Fibroblast of the conjunctiva (primary cell): ENCODE results near the gene CEACAM16.

Source experiments
- DNase-seq: peaks from one replicate; pipeline ENCODE4 v3.0.0-alpha.2; 2010; ENCODE audit warnings: low read depth

Gene CEACAM16

GRCh38 chr19:44725251-44725650, 26.3 kb downstream of the CEACAM16 start:
- no peak for DNase-seq

DNA sequence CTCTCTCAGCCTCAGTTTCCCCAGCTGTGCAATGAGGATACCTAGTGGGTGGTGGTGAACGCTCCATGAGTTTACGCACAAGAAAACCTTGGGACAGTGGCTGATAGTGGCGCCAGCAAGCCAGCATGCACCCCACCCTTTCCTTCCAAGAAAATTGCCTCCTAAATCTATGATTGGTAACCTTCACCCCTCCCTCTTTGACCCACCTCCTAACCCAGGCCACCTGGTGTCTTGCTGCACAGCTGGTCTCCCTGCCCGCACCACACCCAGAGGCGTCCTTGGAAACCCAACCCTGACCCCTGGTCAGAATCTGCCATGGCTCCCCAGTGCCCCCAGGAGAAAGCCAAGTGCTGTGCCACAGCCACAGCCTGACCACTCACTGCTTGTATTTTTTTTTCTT, 26.7 kb downstream of the CEACAM16 start:
- DNase-seq: no peak

DNA sequence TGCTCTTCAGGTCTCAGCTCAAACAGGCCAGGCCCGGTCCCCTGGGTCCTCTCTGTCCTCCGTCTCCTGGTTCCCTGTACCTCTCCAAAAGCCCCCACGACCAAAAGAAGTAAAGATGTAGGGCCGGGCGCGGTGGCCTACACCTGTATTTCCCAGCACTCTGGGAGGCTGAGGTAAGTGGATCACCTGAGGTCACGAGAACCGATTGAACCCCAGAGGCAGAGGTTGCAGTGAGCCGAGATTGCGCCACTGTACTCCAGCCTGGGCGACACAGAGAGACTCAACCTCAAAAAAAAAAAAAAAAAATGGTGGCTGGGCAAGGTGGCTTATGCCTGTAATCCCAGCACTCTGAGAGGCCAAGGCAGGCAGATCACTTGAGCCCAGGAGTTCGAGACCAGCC, 27.5 kb downstream of the CEACAM16 start:
- no peak for DNase-seq

DNA sequence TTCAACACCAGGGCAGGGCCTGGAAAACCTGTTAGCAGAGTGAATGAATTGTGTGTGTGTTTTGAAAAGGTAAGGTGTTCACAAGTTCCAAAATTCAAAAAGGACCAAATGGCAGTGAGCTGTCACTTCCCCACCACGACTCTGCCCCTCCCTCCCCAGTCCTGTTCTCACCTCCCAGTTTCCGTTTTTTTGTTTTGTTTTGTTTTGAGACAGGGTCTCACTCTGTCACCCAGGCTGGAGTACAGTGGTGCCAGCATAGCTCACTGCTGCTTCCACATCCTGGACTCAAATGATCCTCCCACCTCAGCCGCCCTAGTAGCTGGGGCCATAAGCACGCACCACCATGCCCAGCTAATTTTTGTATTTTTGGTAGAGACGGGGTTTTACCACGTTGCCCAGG, 29.2 kb downstream of the CEACAM16 start:
- no peak for DNase-seq

- DNase-seq: no peak
Observed at GRCh38 chr19:44729516-44730033, 30.6 kb downstream of the CEACAM16 start.

DNA sequence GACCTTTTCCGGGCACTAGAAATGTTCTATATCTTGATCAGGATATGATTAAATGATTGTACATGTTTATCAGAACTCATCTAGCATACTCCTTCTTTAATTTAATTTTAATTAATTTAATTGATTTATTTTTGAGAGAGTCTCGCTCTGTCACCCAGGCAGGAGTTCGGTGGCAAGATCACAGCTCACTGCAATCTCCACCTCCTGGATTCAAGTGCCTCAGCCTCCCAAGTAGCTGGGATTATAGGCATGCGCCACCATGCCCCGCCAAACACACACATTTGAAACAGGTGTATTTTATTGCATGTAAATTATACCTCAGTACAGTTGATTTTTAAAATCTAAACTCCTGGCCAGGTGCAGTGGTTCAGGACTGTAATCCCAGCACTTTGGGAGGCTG, 32.1 kb downstream of the CEACAM16 start:
- no peak for DNase-seq

- no peak for DNase-seq
Observed at GRCh38 chr19:44731622-44732021, 32.7 kb downstream of the CEACAM16 start.

DNA sequence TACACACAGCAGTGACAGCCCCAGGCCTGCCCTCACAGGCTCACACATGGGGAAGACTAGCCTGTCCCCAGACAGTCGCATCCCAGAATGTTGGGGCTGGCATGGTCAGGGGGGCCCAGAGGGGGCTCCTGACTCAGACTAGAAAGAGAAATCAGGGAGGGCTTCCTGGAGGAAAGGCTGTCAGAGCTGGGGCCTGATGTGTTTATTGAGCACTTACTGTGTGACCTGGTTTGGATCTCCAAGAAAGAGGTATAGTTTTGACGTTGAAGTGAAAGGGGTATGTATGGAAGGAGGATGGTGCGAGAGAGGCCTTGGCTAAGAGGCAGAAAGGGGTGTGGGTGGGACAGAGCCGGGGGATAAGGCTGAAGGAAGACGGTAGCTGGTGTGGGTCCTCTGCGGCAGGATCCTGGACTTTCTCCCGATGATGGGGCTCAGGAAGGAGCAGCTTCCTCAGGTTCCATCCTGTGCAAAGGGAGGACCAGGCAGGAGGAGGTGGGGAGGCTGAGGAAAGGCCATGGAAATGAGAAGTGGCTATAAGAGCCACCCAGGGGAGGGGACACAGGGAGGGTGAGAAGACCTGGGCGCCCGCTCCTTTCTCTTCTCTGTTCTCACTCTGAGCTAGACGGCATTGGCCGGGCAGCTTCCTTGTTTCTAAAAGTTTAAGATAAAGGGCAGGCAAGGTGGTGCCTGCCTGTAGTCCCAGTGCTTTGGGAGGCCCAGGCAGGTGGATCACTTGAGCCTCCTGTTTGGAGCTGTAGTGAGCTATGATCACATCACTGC, 33.5 kb downstream of the CEACAM16 start:
- no peak for DNase-seq

GRCh38 chr19:44734357-44734756, 35.4 kb downstream of the CEACAM16 start:
- DNase-seq: no peak

DNA sequence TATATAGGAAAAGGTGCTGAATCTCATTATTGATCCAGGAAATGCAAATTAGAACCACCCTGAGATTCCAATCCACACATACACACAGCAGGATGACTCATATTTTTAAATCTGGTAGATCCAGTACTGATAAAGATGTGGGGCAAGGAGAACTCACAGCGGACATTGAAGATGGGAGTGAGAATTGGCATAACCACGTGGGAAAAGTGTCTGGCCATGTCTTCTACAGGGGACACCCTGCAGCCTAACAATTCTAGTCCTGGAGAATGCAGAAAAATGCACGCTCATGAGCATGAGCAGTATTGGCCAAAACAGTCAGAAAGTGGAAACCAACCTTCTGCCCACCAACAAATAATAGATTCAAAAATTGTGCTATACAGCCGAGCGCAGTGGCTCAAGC, 36.1 kb downstream of the CEACAM16 start:
- no peak for DNase-seq

- DNase-seq: no peak
Observed at GRCh38 chr19:44737238-44738071, 38.5 kb downstream of the CEACAM16 start.

DNA sequence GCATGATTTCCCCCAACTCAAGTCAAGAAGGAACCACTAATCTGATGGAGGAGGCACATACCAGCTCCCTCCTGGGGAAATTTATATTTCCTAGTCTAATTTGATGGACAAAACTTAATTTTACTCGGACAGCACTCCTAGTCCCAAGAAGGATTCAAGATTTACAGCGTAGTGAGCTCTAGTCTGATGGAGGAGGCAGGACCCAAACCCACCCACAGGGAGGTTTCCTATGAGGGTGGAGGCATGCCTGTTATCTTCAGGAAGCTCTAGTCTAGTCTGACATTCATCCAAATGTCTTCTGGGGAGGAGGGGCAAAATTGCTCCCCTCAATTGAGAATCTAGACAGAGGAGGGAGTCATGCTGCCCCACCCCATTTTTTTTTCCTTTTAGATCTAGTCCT, 39.2 kb downstream of the CEACAM16 start:
- DNase-seq: no peak

DNA sequence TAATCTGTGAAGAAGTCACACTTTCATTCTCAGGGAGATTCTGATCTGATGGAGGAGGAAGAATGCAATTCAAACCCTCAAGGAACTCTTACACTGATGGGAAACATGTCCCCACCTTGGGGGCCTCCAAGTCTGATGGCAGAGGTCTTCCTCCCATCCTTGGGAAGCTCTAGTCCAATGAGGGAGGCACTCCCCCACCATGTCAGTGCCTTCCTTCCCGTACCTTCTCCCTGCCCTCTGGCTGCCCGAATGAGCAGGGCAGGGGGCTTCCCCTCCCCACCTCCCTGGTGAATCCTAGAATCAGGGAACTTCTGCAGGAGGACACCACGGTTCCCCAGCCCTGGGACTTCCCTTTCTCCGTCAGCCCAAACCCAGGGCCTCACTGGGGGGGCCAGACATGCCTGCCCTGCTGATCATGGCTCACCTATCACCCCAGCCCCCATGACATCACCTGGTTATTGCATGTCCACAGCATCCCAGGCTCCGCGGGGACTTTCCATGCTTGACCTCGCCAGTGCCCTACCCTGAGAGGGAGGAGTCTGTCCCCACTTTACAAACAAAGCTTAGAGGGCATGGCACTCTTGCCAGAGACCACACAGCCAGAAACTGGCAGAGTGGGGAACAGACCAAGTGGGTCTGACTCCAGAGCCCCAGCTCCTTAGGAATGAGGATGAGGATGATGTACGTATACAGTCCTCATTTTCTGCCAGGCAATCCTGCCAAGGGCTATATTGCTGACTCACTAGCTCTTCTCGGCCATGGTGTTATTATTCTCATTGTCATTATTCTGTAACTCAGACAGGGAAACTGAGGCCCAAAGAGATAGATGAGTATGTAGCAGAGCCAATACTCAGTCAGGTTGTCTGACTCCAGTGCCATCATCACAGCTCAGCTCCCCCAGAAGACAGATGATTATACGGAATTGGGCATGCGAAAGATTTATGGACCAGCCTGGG, 39.9 kb downstream of the CEACAM16 start:
- DNase-seq: no peak

DNA sequence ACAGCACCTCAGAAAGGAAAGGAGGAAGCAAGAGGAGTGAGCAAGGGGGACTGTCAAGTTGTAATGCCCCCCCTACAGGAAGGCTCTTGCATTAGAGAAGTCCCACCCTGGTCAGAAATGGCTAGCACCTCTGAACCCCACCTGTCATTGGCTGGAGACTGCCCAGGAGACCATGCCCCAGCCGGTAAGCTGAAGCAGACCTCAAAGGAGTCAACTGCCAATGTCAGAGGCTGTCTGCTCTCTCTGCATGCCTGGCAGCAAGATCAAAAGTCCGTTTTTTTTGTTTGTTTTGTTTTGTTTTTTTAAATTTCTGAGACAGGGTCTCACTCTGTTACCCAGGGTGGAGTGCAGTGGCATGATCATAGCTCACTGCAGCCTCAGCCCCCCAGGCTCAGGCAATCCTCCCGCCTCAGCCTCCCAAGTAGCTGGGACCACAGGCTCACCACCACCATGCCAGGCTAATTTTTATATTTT, 41.4 kb downstream of the CEACAM16 start:
- DNase-seq: no peak

GRCh38 chr19:44741258-44741731, 42.3 kb downstream of the CEACAM16 start:
- no peak for DNase-seq

DNA sequence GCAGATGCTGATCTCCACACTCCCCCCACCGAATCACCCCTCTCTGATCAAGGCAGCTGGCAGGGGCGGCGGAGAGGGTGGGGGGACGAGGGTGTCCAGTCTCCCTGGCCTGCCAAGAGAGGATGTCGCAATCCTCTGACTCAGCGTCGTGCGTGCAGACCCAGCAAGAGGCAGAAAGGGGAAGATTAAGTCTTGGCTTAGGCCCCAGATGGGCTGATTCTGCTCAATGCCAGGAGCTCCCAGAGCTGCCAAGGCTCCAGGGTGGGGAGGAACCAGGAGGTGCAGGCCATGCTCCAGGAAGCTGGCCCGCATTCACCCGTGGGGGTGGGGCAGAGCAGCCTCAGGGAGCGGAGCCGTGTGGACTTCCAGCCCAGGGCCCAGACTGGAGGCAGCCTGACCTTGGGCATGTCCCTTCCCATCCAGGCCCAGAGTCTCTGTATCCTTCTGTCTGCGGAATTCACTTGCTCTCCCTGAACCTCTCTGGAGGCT, 42.9 kb downstream of the CEACAM16 start:
- DNase-seq: peak; percentile 100

DNA sequence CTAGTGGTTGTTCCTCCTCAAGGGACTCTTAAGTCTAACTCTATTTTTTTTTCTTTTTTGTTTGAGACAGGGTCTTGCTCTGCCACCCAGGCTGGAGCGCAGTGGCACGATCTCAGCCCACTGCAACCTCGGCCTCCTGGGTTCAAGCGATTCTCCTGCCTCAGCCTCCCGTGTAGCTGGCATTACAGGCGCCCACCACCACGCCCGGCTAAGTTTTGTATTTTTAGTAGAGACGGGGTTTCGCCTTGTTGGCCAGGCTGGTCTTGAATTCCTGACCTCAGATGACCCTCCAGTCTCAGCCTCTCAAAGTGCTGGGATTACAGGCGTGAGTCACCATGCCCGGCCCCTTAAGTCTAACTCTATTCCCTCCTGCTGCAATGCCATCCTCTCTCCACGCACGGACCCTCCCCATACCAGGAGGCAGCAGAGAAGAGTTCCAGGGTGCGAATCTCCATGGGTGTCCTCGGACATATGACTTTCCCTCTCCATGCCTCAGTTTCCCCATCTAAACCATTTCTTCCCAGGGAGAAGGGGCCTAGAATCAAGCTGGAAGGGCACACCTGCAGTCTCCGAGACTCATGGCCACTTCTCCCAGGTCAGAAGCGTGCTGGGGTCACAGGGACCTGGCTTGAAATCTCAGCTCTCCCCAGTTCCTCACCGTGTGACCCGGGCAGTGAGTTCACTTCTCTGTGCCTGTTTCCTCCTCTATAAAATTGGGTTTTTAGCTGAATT, 43.5 kb downstream of the CEACAM16 start:
- no peak for DNase-seq

- DNase-seq: no peak
Observed at GRCh38 chr19:44744871-44745332, 46.0 kb downstream of the CEACAM16 start.

DNA sequence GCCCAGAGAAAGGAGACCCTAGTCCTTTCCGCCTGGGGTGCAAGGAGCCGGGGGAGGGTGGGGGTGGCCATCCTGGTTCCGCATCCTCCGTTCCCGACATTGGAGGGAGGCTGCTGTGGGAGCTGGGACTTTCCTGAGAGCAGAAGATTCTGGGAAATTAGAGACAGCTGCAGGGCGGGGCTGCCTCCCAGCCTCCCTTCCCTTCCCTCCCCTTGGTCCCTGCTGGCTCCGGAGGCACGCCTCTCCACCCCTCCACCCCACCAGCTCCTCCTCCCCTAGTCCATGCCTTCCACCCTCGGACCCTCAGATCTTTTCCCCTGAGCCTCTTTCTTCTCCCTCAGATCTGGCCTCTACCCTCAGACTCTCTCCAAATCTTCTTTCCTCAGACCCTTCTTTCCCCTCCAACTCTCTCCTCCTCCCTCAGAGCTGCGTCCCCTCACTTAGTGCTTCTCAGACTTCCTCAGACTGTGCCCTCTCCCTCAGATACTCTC, 46.4 kb downstream of the CEACAM16 start:
- DNase-seq: peak; percentile 73

DNA sequence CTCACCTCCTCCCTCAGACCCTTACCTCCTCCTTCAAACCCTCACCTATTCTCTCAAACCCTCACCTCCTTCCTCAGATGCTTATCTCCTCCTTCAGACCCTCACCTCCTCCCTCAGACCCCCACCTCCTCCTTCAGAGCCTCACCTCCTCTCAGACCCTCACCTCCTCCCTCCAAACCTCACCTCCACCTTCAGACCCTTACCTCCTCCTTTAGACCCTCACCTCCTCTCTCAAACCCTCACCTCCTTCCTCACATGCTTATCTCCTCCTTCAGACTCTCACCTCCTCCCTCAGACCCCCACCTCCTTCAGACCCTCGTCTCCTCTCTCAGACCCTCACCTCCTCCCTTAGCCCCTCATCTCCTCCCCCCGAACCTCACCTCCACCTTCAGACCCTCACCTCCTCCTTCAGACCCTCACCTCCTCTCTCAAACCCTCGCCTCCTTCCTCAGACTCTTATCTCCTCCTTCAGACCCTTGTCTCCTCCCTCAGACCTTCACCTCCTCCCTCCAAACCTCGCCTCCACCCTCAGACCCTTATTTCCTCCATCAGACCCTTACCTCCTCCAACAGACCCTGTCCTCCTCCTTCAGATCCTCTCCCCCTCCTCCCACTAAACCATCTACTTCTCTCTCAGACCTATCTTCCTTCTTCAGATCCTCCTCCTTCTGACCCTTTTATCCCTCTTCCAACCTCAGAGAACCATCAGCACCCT, 47.1 kb downstream of the CEACAM16 start:
- DNase-seq: no peak
